ENCODE results near the gene BCAS4.
A peak's percentile ranks its signal among the peaks of the same experiment; 100 is the strongest.

The BCAS4 gene

DNA sequence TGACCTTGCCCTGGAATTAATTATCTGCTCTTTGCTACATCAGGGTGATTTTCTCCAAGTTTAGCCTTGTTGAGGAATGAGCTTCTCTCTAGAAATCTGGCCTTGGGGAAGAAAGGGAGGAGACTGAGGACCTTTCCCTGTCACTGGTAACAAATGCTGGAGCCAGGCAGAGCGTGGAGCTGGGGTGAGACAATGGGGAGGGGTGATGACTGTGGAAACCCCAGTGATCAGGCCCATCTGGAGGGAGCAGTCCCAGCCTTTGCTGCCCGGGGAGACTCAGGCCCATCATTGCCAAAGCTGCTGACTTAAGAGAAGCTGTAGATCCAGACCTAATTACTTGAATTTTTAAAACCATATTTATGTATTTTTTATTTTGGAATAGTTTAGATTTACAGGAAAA is 31.3 kb downstream of the BCAS4 start:
- DNase-seq: no peak

- no peak for DNase-seq
Observed at GRCh38 chr20:50828363-50829136, 33.7 kb downstream of the BCAS4 start.

DNA sequence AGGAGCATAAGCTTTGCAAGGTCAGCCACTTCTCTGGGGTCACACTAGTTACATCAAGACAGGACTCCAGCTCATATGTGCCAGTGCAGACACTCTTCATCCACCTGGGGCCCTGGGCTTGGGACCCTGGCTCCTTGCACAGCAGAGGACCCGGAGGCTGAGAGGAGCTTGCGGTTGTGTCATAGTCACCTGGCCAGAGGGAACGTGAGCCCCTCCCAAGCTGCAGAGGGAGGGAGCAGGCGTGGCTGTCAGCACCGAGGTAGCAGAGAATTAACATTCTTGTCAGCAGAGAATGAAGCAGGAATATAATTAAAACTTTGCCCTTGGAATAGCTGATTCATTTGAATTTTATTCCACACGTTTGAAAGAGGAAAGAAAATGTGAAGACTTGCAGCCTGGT is 36.8 kb downstream of the BCAS4 start:
- DNase-seq: no peak

DNA sequence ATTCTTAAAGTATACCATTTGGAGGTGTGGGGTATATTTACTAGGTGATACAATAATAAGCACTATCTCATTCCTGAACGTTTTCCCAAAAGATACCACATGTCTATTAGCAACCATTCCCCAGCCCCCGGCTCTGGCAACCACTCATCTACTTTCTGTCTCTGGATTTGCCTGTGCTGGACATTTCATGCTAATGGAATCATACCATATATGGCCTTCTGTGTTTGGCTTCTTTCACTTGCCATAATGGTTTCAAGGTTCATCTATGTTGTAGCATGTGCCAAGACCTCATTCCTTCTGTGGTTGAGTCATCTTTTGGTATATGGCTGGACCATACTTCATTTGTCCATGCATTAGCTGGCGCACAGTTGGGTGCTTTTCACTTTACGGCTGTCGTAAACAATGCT is 39.7 kb downstream of the BCAS4 start:
- DNase-seq: no peak

DNA sequence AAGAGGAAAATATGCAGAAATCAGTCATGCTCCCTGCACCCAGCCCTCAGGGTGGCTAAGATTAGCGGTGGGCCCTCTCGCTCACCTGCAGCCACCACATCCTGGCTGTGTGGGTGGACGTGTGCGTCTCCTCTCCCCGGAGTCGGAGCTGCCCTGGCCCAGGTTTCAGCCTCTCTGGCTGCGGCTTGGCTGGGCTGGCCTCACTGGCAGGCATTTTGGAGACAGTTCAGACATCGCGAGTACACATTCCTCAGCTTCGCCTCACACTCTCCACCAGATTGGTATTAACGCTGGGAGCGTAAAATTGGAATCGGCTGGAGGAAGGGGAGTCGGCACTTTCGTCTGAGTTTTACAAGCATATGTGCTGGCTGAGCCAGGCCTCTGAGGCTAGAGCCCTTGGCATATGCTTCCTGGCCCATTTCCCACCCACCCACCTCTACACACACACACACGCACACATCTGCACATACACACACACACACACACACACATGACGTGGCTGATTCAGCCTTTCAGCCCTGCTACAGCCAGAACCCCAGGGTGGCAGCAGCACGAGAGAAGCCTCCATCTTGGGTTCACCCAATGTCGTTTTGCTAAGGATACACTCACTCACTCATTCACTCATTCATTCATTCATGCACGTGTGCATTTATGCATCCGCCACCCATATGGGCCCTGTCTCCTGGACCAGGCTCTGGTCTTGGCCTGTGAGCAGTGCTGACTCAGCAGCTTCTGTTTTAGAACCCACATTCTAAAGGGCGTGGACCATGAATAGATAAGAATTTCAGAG is 42.9 kb downstream of the BCAS4 start:
- DNase-seq: no peak

GRCh38 chr20:50838322-50838625 is 43.4 kb downstream of the BCAS4 start:
- DNase-seq: no peak

- DNase-seq: no peak
Observed at GRCh38 chr20:50838707-50839385, 44.0 kb downstream of the BCAS4 start.

DNA sequence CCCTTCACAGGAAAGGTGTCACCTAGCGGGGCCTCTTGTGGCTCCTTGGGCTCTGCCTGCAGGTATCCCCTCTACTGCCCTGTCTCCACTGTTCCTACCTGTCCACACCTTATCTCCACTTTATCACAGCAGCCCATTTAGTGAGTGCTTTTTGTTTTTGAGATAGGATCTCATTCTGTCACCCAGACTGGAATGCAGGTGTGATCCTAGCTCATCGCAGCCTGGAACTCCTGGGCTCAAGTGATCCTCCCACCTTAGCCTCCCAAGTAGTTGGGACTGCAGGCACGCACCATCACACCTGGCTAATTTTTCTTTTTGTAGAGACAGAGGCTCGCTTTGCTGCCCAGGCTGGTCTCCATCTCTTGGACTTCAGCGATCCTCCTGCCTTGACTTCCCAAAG is 48.0 kb downstream of the BCAS4 start:
- no peak for DNase-seq

- DNase-seq: no peak
Observed at GRCh38 chr20:50843331-50844276, 48.7 kb downstream of the BCAS4 start.

DNA sequence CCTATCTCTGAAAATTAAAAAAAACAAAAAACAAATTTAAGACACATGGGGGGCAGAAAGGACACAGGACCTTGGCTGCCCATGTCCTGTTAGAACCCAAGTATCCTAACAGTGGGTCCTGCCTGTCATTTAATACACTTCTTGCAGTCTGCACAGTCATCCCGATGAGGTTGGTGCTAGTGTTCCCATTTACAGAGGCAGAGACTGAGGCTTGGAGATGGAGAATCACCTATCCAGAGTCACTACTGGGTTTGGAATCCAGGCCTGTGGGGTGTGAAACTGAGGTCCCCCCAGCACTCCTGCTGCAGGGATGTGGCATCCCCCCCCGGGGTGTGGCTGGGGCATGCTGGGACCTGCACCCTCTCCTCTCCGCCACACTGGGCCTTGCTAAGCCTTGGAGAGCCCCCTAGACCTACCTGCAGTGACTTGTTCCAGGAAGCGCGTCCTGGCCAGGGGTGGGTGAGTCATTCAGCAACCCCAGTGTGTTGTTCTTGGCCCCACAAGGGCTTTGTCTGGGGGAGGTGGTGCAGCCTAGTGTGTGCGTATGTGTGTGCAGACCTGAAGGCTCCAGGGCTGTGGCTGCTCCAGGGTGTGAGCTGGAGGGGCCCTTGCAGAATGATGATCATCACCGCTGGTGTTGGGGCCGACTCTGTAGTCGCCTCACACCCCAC is 49.7 kb downstream of the BCAS4 start:
- DNase-seq: no peak

DNA sequence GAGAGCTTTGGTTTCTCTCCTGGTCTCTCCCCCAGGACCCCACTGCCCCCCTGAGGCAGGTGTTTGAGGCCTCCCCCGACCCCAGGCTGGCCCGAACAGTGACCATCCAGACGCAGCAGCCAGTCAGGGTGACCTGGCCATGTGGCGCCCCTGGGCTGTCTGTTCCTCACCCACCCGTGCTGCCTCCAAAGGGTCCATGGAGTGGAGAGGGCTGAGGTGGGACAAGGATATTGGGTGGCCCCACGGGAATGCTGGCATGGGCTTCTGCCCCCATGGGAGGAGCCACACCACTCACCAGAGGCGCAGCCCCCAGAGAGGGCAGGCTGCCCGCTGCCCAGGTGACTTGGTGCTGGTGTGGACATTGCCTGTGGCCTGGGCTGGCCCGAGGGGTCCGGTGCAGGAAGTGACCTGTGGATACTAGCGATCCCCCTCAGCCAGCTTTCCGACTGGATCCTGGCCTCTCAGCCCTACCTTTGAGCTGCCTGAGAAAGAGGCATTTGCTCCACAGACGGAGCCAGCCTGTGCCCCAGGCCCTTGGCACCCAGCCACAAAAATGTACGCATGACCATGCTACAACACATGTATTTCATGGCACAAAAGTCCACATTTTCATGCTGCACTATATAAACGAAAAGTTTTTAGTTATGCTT is 50.8 kb downstream of the BCAS4 start:
- DNase-seq: peak; percentile 6

DNA sequence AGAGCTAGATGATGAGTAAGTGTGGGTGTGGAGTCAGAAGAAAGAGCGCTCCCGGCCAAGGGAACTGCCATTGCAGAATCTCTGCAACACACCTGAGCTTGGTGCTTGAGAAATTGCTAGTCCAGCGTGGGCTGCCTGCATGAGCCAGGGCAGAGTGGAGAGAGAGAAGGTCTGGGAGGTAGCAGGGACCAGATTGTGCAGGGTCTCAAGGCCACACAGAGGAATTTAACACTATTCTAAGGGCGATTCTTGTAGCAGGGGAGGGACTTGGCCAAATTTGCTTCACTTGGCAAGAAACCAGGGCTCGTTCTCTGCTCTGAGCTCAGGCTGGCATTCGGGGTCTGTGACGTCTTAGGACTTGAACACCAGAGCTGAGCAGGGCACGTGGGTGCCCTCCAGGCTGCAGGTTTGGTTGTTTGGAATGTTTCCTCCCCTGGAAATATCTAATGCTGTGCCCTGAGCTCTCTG is 53.5 kb downstream of the BCAS4 start:
- no peak for DNase-seq

DNA sequence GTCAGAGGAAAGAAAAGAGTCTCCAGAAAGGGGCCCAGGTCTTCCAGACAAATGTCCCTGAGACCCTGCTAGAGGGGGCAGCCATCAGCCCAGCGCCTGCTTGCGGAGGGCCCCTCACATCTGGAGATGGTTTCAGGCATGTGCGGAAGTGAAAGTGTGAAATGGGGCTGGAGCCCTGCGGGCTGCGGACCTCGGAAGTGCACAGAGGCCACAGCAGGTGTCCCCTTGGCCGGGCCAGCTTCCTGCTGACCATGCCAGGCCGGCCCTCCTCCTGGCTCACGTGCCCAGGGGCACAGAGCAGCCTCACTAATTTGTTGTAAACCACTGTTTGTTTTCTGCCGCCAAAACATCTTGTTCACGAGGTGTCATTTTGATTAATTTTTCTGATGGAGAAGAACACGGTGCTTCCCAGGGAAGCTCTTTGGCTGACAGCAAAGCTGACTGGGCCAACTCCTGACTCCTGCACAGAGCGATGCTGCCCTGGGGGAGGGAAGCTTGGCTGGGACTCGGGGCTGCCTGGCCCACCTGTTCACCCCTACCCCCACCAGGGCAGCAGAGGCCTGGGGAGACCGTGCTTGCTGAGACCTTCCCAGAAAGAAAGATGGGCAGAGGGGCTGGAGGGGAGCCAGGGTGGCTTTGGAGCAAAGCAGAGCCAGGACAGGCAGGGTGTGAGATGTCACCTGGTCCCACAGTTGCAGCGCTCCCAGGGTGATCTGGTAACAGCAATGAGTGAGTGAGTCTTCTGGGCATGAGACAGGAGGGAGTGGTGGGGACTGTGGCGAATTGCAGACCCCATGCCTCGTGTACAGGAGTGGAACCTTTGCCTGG is 54.2 kb downstream of the BCAS4 start:
- peak; percentile 34 for DNase-seq

DNA sequence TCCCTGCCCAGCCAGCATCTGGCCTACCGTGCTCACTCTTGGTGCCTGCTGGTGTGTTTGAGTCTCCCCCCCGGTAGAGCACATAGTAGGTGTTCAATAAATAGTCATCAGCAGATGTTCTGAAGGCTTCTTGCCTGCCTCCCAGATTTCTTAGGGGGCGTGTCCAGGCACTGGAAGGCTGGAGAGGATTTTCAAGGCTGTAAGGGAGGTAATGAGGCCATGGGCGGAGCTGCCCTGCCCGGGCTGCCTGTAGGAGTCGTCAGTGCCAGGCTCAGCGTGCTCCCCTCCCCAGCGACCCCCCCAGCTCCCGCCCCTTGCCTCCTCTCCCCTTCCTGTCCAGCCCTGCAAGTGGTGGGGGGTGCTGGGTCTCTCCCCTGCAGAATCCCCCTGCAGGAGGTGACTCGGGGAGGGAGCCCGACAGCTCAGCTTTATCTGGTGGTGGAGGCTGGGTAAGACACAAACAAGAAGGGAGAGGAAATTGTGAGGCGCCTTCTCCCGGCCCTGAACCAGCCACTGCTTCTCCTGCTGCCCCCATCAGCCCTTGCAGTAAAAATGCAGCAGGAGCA is 55.9 kb downstream of the BCAS4 start:
- DNase-seq: no peak

GRCh38 chr20:50852085-50852484 is 57.2 kb downstream of the BCAS4 start:
- no peak for DNase-seq

GRCh38 chr20:50854506-50855249 is 59.8 kb downstream of the BCAS4 start:
- no peak for DNase-seq

- peak; percentile 2 for DNase-seq
Observed at GRCh38 chr20:50855498-50856474, 60.9 kb downstream of the BCAS4 start.

DNA sequence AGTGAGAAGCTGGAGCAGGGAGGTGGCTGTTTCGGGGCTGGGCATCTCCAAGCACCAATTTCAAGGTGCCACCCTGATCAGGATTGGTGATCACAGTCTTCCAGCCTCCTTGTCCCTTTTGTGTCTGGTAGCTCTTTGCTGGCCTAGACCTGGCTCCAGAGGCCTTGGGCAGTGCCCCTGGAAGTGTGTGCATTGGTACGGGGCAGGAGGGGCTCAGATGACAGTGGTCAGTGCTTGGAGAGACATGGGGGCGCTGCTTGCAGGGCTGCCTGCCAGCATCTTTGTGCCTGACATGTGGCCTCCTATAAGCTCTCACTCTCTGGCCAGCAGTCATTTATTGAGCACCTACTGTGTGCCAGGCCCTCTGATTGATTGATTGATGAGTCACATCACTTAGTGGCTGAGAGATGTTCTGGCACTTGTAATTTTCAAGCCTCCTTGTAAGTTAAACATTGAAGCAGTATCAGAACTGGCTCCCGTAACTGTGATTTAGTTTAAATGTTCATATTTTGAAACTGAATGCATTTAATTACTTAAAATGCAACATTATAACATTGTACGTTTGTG is 61.7 kb downstream of the BCAS4 start:
- no peak for DNase-seq

Measured in NCI-H69 (cell line).